Measurements from ENCODE around the gene TARBP1. TPM values are rescaled to one million over a fixed set of nuclear protein-coding genes. Genes with fewer than 3 reads are reported as not detected.
A peak's percentile ranks its signal among the peaks of the same experiment; 100 is the strongest.

TARBP1 gene
- total RNA-seq, 2 experiments from 2014 or later = 30.0 to 49.8 TPM

DNA sequence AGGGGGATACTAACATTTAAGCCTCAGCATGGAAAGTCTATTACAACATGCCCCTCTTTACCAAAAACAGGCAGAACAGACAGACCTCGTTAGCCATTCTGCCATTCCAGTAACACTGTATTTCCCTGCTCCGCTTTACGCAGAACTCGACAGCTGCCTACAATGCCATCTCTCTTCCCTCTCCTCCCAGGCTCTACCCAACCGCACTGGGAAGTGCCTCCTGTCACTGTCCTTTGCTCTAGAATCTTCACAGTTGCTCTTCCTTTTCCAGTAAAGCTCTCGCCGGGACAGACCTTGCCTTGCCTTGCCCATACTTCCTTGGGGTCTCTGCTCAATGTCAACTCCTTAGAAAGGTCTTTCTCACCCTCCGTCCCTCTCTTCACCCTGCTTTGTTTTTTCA is 82.9 kb downstream of the TARBP1 start:
- Histone ChIP-seq H3K36me3 (ENCODE audit: insufficient read depth, low read length) (peaks cover 54% of the 10 kb centered on the region), H4K20me1 (ENCODE audit: insufficient read depth, low read length) (no peaks in the 10 kb centered on the region), H3K9me2 (ENCODE audit: insufficient read depth, low read length) (no peaks in the 10 kb centered on the region), H3K79me2 (ENCODE audit: insufficient read depth, low read depth, low read length) (no peaks in the 10 kb centered on the region), H3K9me3 (ENCODE audit: low read length) (no peaks in the 10 kb centered on the region; the same call in 1 of the 2 replicates), H2AFZ (ENCODE audit: low read length) (no peak overlapping the region), H3K4me2 (ENCODE audit: low read length) (no peak overlapping the region), H3K27ac (ENCODE audit: low read depth, low read length, poor library complexity, severe bottlenecking) (no peak overlapping the region), H3K4me1 (ENCODE audit: insufficient read depth, low read length, poor library complexity, severe bottlenecking) (peaks cover 3% of the 10 kb centered on the region), H3K4me3 (ENCODE audit: low read depth, low read length, poor library complexity, severe bottlenecking) (no peak overlapping the region)
- BruUV-seq (replicated peaks) = no TSS peak
- no peak for DNase-seq (ENCODE audit: low spot score)
- ChIA-PET POLR2A (no interaction called here), CTCF (ENCODE audit: unreplicated experiment) (no interaction called here)
- intact Hi-C loops (cut with micrococcal nuclease; ENCODE audit: unreplicated experiment) = no loop called here
- no peak for TF ChIP-seq EZH2phosphoT487 (IDR thresholded peaks at IDR 0.05; ENCODE audit: borderline replicate concordance, low read depth, low read length)
- TF ChIP-seq, protein P1, sequence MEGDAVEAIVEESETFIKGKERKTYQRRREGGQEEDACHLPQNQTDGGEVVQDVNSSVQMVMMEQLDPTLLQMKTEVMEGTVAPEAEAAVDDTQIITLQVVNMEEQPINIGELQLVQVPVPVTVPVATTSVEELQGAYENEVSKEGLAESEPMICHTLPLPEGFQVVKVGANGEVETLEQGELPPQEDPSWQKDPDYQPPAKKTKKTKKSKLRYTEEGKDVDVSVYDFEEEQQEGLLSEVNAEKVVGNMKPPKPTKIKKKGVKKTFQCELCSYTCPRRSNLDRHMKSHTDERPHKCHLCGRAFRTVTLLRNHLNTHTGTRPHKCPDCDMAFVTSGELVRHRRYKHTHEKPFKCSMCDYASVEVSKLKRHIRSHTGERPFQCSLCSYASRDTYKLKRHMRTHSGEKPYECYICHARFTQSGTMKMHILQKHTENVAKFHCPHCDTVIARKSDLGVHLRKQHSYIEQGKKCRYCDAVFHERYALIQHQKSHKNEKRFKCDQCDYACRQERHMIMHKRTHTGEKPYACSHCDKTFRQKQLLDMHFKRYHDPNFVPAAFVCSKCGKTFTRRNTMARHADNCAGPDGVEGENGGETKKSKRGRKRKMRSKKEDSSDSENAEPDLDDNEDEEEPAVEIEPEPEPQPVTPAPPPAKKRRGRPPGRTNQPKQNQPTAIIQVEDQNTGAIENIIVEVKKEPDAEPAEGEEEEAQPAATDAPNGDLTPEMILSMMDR (conservative IDR thresholded peaks at IDR 0.05; ENCODE audit: low read length) = no peak

DNA sequence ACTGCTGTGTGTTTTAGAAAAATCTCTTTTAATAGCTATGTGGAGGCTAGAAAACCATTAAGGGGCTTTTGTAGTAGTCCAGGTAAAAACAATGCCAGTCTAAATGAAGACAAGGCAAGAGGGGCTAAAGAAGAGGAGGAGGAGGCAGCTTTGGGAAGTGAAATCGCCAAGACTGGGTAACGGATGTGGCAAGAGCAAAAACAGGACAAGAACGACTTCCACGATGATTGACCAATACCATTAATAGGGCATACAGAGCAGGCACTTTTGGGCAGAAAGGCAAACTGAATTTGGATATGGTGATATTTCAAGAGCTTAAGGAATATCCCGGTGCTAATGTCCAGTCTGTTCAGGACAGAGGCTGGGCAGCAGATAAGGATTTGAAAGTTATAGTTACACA is 83.7 kb downstream of the TARBP1 start:
- peaks cover 53% of the 10 kb centered on the region for H3K36me3 ChIP-seq (ENCODE audit: insufficient read depth, low read length)
- H3K4me2 ChIP-seq (ENCODE audit: low read length) = no peak overlapping the region
- CTCF ChIA-PET (ENCODE audit: unreplicated experiment) = no interaction called here
- no peaks in the 10 kb centered on the region; the same call in 1 of the 2 replicates for H3K9me3 ChIP-seq (ENCODE audit: low read length)
- no peak for DNase-seq (ENCODE audit: low spot score)
- intact Hi-C loops (cut with micrococcal nuclease; ENCODE audit: unreplicated experiment) = no loop called here
- no peak overlapping the region for H2AFZ ChIP-seq (ENCODE audit: low read length)
- TF ChIP-seq EZH2phosphoT487 (IDR thresholded peaks at IDR 0.05; ENCODE audit: borderline replicate concordance, low read depth, low read length) = no peak
- TF ChIP-seq, protein P1 (conservative IDR thresholded peaks at IDR 0.05; ENCODE audit: low read length) = no peak
- POLR2A ChIA-PET = interaction anchor here (0.6 kb wide), 1 partner anchor 32 kb away, joined by 4 read pairs; no protein-coding TSS in a partner anchor
- H3K27ac ChIP-seq (ENCODE audit: low read depth, low read length, poor library complexity, severe bottlenecking) = no peak overlapping the region
- no peaks in the 10 kb centered on the region for H3K4me1 ChIP-seq (ENCODE audit: insufficient read depth, low read length, poor library complexity, severe bottlenecking)
- H4K20me1 ChIP-seq (ENCODE audit: insufficient read depth, low read length) = no peaks in the 10 kb centered on the region
- H3K9me2 ChIP-seq (ENCODE audit: insufficient read depth, low read length) = no peaks in the 10 kb centered on the region
- no peak overlapping the region for H3K4me3 ChIP-seq (ENCODE audit: low read depth, low read length, poor library complexity, severe bottlenecking)
- no peaks in the 10 kb centered on the region for H3K79me2 ChIP-seq (ENCODE audit: insufficient read depth, low read depth, low read length)
- BruUV-seq (replicated peaks) = no TSS peak

DNA sequence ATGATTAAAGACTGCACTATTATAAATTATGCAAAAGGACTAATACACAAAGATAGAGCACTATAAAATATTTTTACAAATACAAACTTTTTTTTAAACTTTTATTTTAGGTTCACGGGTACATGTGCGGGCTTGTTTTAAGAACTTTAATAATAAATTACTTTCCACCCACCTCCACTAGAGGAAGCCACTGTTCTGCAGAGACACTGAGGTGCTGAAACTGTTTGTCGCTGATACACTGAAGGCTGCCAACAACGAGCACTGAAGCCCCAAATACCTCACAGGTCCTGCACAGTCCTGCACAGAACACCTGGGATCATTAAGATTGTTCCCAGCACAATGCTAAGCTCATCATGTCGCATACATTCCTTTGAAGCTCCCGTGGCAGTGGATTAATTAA is 85.8 kb downstream of the TARBP1 start:
- CTCF ChIA-PET (ENCODE audit: unreplicated experiment) = interaction anchor here (0.6 kb wide), 1 partner anchor 78 kb away, joined by 3 read pairs; no protein-coding TSS in a partner anchor
- no TSS peak for BruUV-seq (replicated peaks)
- H3K27ac ChIP-seq (ENCODE audit: low read depth, low read length, poor library complexity, severe bottlenecking) = no peak overlapping the region

More for the DNA sequence above, 85.8 kb downstream of the TARBP1 start:
- no peaks in the 10 kb centered on the region for H3K9me2 ChIP-seq (ENCODE audit: insufficient read depth, low read length)
- H3K36me3 ChIP-seq (ENCODE audit: insufficient read depth, low read length) = peaks cover 52% of the 10 kb centered on the region
- no peaks in the 10 kb centered on the region for H3K79me2 ChIP-seq (ENCODE audit: insufficient read depth, low read depth, low read length)
- TF ChIP-seq, protein P1 (conservative IDR thresholded peaks at IDR 0.05; ENCODE audit: low read length) = peak; percentile 39; the same call in 1 of the 2 replicates
- TF ChIP-seq EZH2phosphoT487 (IDR thresholded peaks at IDR 0.05; ENCODE audit: borderline replicate concordance, low read depth, low read length) = no peak
- H3K4me2 ChIP-seq (ENCODE audit: low read length) = no peak overlapping the region
- no peak overlapping the region for H2AFZ ChIP-seq (ENCODE audit: low read length)
- H3K4me1 ChIP-seq (ENCODE audit: insufficient read depth, low read length, poor library complexity, severe bottlenecking) = no peaks in the 10 kb centered on the region
- no peak for DNase-seq (ENCODE audit: low spot score)
- no peaks in the 10 kb centered on the region for H4K20me1 ChIP-seq (ENCODE audit: insufficient read depth, low read length)
- no peak overlapping the region for H3K4me3 ChIP-seq (ENCODE audit: low read depth, low read length, poor library complexity, severe bottlenecking)
- intact Hi-C loops (cut with micrococcal nuclease; ENCODE audit: unreplicated experiment) = no loop called here
- H3K9me3 ChIP-seq (ENCODE audit: low read length) = no peaks in the 10 kb centered on the region
- POLR2A ChIA-PET = interaction anchor here (0.6 to 0.8 kb wide), 4 partner anchors 9 to 608 kb away, joined by 3 to 8 read pairs (median 3); no protein-coding TSS in a partner anchor

All from OCI-LY7 (cell line).